Breast epithelium (tissue), 4 donors: ENCODE data around the gene OBSCN. TPM values are rescaled to one million over a fixed set of nuclear protein-coding genes. Genes with fewer than 3 reads are reported as not detected.

Source experiments
- DNase-seq, 2 donors: peaks; one replicate each; pipeline ENCODE4 v3.0.0-alpha.2; 2019; ENCODE audit warnings: low spot score in 2 of 2
- H3K27ac ChIP-seq, 2 donors: fragments of 200-600 bp; sonication (generic) in 1 of 2; one replicate each; pipeline ENCODE4 v1.5.1; 2016 to 2019; ENCODE audit warnings: mild to moderate bottlenecking in 1 of 2
- H3K27me3 ChIP-seq, 2 donors: fragments of 200-600 bp; sonication (generic) in 1 of 2; one replicate each; pipeline versions ENCODE4 v1.5.1 to v1.6.0; 2017 to 2019; ENCODE audit warnings: control low read depth in 1 of 2, mild to moderate bottlenecking in 1 of 2
- H3K36me3 ChIP-seq: fragments of 200-600 bp; one replicate; pipeline ENCODE4 v1.5.1; 2019
- H3K4me1 ChIP-seq, 2 donors: fragments of 200-600 bp; sonication (generic); one replicate each; pipeline ENCODE4 v1.5.1; 2016 to 2019; ENCODE audit warnings: control low read depth in 1 of 2
- H3K4me3 ChIP-seq, 3 donors: fragments of 200-600 bp; sonication (generic); 1 replicate in 2 of 3; 2 replicates in 1 of 3; pipeline ENCODE4 v1.5.1; 2016 to 2019; ENCODE audit warnings: mild to moderate bottlenecking in 3 of 3, moderate library complexity in 2 of 3
- H3K9me3 ChIP-seq, 2 donors: fragments of 200-600 bp; sonication (generic) in 1 of 2; one replicate each; pipeline ENCODE4 v1.5.1; 2016 to 2019; ENCODE audit warnings: control low read depth in 1 of 2
- CTCF ChIP-seq, 3 donors: fragments of 450-650 bp; IDR thresholded peaks; one replicate each; pipeline ENCODE4 v1.5.1; 2016 to 2017; ENCODE audit warnings: antibody characterized with exemption in 3 of 3, mild to moderate bottlenecking in 3 of 3, moderate library complexity in 3 of 3
- POLR2A ChIP-seq: fragments of 450-650 bp; IDR thresholded peaks from one replicate; pipeline ENCODE4 v1.6.1; 2016; ENCODE audit warnings: antibody characterized with exemption, mild to moderate bottlenecking, moderate library complexity
- POLR2AphosphoS5 ChIP-seq, 3 donors: sonication (generic); formaldehyde crosslinking; IDR thresholded peaks; one replicate each; pipeline ENCODE4 v1.6.1; 2017; ENCODE audit warnings: antibody characterized with exemption in 3 of 3
- intact Hi-C: fragments of 100-400 bp; cut with DNase I; formaldehyde crosslinking; loops from one replicate; pipeline ENCODE4 v1.15.1; 2023; ENCODE audit warnings: low total_unique reads
- total RNA-seq, 3 donors: library from RNA; depleted of rRNA; stranded (reverse); fragments of >200 nt; gene quantifications; one replicate each; pipeline ENCODE4 v1.1.0, GENCODE V29; 2016

Gene OBSCN
- total RNA-seq, 3 donors from 2014 or later, result 3.0 to 40.0 (median 27.9) TPM

- Histone ChIP-seq H3K36me3 (no peaks in the 10 kb centered on the region), H3K4me3 (no peak overlapping the region), H3K9me3 (no peaks in the 10 kb centered on the region), H3K27ac (no peak overlapping the region), H3K4me1 (no peaks in the 10 kb centered on the region), H3K27me3 (no peaks in the 10 kb centered on the region)
- intact Hi-C loops, result no loop called here
- DNase-seq, result peak in 1 of 2 donors; percentile 31
- TF ChIP-seq CTCF (IDR thresholded peaks at IDR 0.05) (no peak), POLR2A (no peak), POLR2AphosphoS5 (IDR thresholded peaks at IDR 0.05) (no peak)
Measured at GRCh38 chr1:228344631-228345072, 136.8 kb downstream of the OBSCN start.

- peak in 1 of 2 donors; percentile 51 for DNase-seq
- no peaks in the 10 kb centered on the region for H3K36me3 ChIP-seq
- no peaks in the 10 kb centered on the region for H3K4me1 ChIP-seq
- intact Hi-C loops, result no loop called here
- no peak overlapping the region for H3K4me3 ChIP-seq
- H3K27me3 ChIP-seq, result no peaks in the 10 kb centered on the region
- TF ChIP-seq CTCF (IDR thresholded peaks at IDR 0.05) (no peak), POLR2AphosphoS5 (IDR thresholded peaks at IDR 0.05) (no peak), POLR2A (no peak)
- no peak overlapping the region for H3K27ac ChIP-seq
- no peaks in the 10 kb centered on the region for H3K9me3 ChIP-seq
Measured at GRCh38 chr1:228345201-228345930, 137.5 kb downstream of the OBSCN start.

- no peaks in the 10 kb centered on the region for H3K36me3 ChIP-seq
- TF ChIP-seq POLR2AphosphoS5 (IDR thresholded peaks at IDR 0.05) (no peak), POLR2A (no peak), CTCF (IDR thresholded peaks at IDR 0.05) (no peak)
- no peak overlapping the region for H3K27ac ChIP-seq
- DNase-seq, result no peak
- no peaks in the 10 kb centered on the region for H3K27me3 ChIP-seq
- no peaks in the 10 kb centered on the region for H3K9me3 ChIP-seq
- intact Hi-C loops, result no loop called here
- no peaks in the 10 kb centered on the region for H3K4me1 ChIP-seq
- no peak overlapping the region for H3K4me3 ChIP-seq
Measured at GRCh38 chr1:228346731-228347130, 138.9 kb downstream of the OBSCN start.

GRCh38 chr1:228347181-228347580 lies 139.3 kb downstream of the OBSCN start:
- TF ChIP-seq POLR2AphosphoS5 (IDR thresholded peaks at IDR 0.05) (no peak), CTCF (IDR thresholded peaks at IDR 0.05) (no peak), POLR2A (no peak)
- DNase-seq, result peak in 1 of 2 donors; percentile 22
- Histone ChIP-seq H3K27me3 (no peaks in the 10 kb centered on the region), H3K36me3 (no peaks in the 10 kb centered on the region), H3K4me3 (no peak overlapping the region), H3K27ac (no peak overlapping the region), H3K4me1 (no peaks in the 10 kb centered on the region), H3K9me3 (no peaks in the 10 kb centered on the region)
- intact Hi-C loops, result no loop called here

GRCh38 chr1:228348708-228349467 lies 141.0 kb downstream of the OBSCN start:
- H3K9me3 ChIP-seq, result no peaks in the 10 kb centered on the region
- H3K36me3 ChIP-seq, result no peaks in the 10 kb centered on the region
- no peaks in the 10 kb centered on the region for H3K27me3 ChIP-seq
- peak in 1 of 2 donors; percentile 20 for DNase-seq
- intact Hi-C loops, result no loop called here
- no peaks in the 10 kb centered on the region for H3K4me1 ChIP-seq
- no peak overlapping the region for H3K27ac ChIP-seq
- no peak overlapping the region for H3K4me3 ChIP-seq
- TF ChIP-seq CTCF (IDR thresholded peaks at IDR 0.05) (no peak), POLR2AphosphoS5 (IDR thresholded peaks at IDR 0.05) (no peak), POLR2A (no peak)
